HCT116 (cell line): ENCODE measurements around the gene SORCS2. TPM values are rescaled to one million over a fixed set of nuclear protein-coding genes. Genes with fewer than 3 reads are reported as not detected.

Experiments
- ATAC-seq: fragments of 200-7000 bp; cut with Tn5 transposase; 2 replicates; pipeline ENCODE4 v1.9.1; 2020; ENCODE audit warnings: mild to moderate bottlenecking, moderate library complexity
- BruUV-seq: library from RNA; stranded (reverse); fragments of 400-500 nt; replicated peaks from 2 replicates; lab custom pipeline; 2021; lab: Mats Ljungman, UMichigan
- CTCF ChIA-PET: fragments of 300-600 bp; sonication (Branson Sonifier 250); formaldehyde crosslinking; loops from one replicate; lab custom pipeline; 2021; ENCODE audit warnings: antibody characterized with exemption; lab: Charles Lee
- POLR2A ChIA-PET: fragments of 300-600, 350-600 bp; sonication (Branson Sonifier 250); formaldehyde crosslinking; loops from one replicate; lab custom pipeline; 2021; ENCODE audit warnings: antibody characterized with exemption; lab: Charles Lee
- RAD21 ChIA-PET, 2 experiments: fragments of 300-600 bp; sonication (Branson Sonifier 250); formaldehyde crosslinking; loops; one replicate each; lab custom pipeline; 2023; ENCODE audit warnings: low total read pairs in 2 of 2; ENCODE audit not compliant: uncharacterized antibody in 2 of 2, unreplicated experiment in 2 of 2, low non-redundant PET in 1 of 2; lab: Charles Lee
- DNase-seq: peaks from one replicate; pipeline ENCODE4 v3.0.0-alpha.2; 2010; ENCODE audit warnings: low read depth, low spot score
- H2AFZ ChIP-seq: fragments of 200-600 bp; shearing (Covaris generic), sonication (generic); 2 replicates; pipeline ENCODE4 v1.6.1; 2017; ENCODE audit warnings: low read depth, mixed run types, mixed read lengths, antibody characterized with exemption, low read length; ENCODE audit not compliant: poor library complexity, severe bottlenecking
- H3K27ac ChIP-seq: 2 replicates; pipeline ENCODE4 v1.5.1; 2012; ENCODE audit warnings: low read depth, low read length
- H3K27me3 ChIP-seq: fragments of 200-600 bp; sonication (generic); 2 replicates; pipeline ENCODE4 v1.6.1; 2016; ENCODE audit warnings: mixed run types, low read length, mixed read lengths; ENCODE audit not compliant: insufficient read depth
- H3K36me3 ChIP-seq, 2 experiments: fragments of 200-500 bp in 1 of 2; fragments of 200-600 bp in 1 of 2; sonication (Bioruptor generic) in 1 of 2; sonication (generic) in 1 of 2; 2 replicates each; pipeline versions ENCODE4 v1.5.1 to v1.6.1; 2014 to 2016; ENCODE audit warnings: low read length in 2 of 2, inconsistent platforms in 1 of 2, mixed read lengths in 1 of 2, mixed run types in 1 of 2; ENCODE audit not compliant: insufficient read depth in 2 of 2, control insufficient read depth in 1 of 2
- H3K4me1 ChIP-seq, 2 experiments: fragments of 200-600 bp in 1 of 2; sonication (generic) in 1 of 2; 2 replicates each; pipeline versions ENCODE4 v1.5.1 to v1.6.1; 2012 to 2017; ENCODE audit warnings: low read length in 2 of 2, inconsistent platforms in 1 of 2, mild to moderate bottlenecking in 1 of 2, mixed read lengths in 1 of 2, mixed run types in 1 of 2, moderate library complexity in 1 of 2; ENCODE audit not compliant: insufficient read depth in 2 of 2, control insufficient read depth in 1 of 2
- H3K4me2 ChIP-seq: fragments of 200-600 bp; sonication (generic); 2 replicates; pipeline ENCODE4 v1.6.1; 2017; ENCODE audit warnings: mixed run types, low read length, mixed read lengths
- H3K4me3 ChIP-seq, 2 experiments: fragments of 200-600 bp in 1 of 2; sonication (generic) in 1 of 2; replicated peaks in 1 of 2; 2 replicates each; pipeline ENCODE4 v1.5.1; 2011 to 2016; ENCODE audit warnings: low read length in 2 of 2, control low read depth in 1 of 2, low read depth in 1 of 2, mild to moderate bottlenecking in 1 of 2, mixed read lengths in 1 of 2, mixed run types in 1 of 2
- H3K79me2 ChIP-seq: fragments of 200-600 bp; sonication (generic); 2 replicates; pipeline ENCODE4 v1.6.1; 2017; ENCODE audit warnings: mild to moderate bottlenecking, mixed run types, low read length, moderate library complexity, mixed read lengths; ENCODE audit not compliant: insufficient read depth
- H3K9ac ChIP-seq: fragments of 200-600 bp; sonication (generic); 2 replicates; pipeline ENCODE4 v1.6.1; 2016; ENCODE audit warnings: low read length, mixed read lengths
- H3K9me2 ChIP-seq: fragments of 200-600 bp; sonication (generic), shearing (Covaris generic); 2 replicates; pipeline ENCODE4 v1.6.1; 2017; ENCODE audit warnings: mixed run types, mild to moderate bottlenecking, moderate library complexity; ENCODE audit not compliant: insufficient read depth
- H3K9me3 ChIP-seq, 2 experiments: fragments of 200-500 bp in 1 of 2; fragments of 200-600 bp in 1 of 2; sonication (Bioruptor generic) in 1 of 2; sonication (generic) in 1 of 2; 2 replicates each; pipeline ENCODE4 v1.6.1; 2014 to 2017; ENCODE audit warnings: low read length in 2 of 2, mixed read lengths in 2 of 2, inconsistent platforms in 1 of 2, low read depth in 1 of 2, mild to moderate bottlenecking in 1 of 2, mixed run types in 1 of 2, moderate library complexity in 1 of 2; ENCODE audit not compliant: control insufficient read depth in 1 of 2, insufficient read depth in 1 of 2
- H4K20me1 ChIP-seq: fragments of 200-600 bp; sonication (generic), shearing (Covaris generic); 2 replicates; pipeline ENCODE4 v1.6.1; 2017; ENCODE audit warnings: mixed run types, mild to moderate bottlenecking, moderate library complexity; ENCODE audit not compliant: insufficient read depth
- CTCF ChIP-seq, 3 experiments: fragments of 200-600 bp in 1 of 3; sonication (generic) in 1 of 3; IDR thresholded peaks in 2 of 3; conservative IDR thresholded peaks in 1 of 3; 2 replicates each; pipeline ENCODE4 v1.5.1; 2012 to 2017; ENCODE audit warnings: low read depth in 2 of 3, low read length in 2 of 3, antibody characterized with exemption in 1 of 3, borderline replicate concordance in 1 of 3, control low read depth in 1 of 3, mild to moderate bottlenecking in 1 of 3, mixed read lengths in 1 of 3, mixed run types in 1 of 3, moderate library complexity in 1 of 3; ENCODE audit not compliant: insufficient read depth in 1 of 3
- EGR1 ChIP-seq: IDR thresholded peaks from 2 replicates; pipeline ENCODE4 v1.6.1; 2012; ENCODE audit warnings: low read depth
- EZH2phosphoT487 ChIP-seq: fragments of 200-600 bp; IDR thresholded peaks from 2 replicates; pipeline ENCODE4 v1.6.1; 2018; ENCODE audit warnings: antibody characterized with exemption, borderline replicate concordance
- JUND ChIP-seq: IDR thresholded peaks from 2 replicates; pipeline ENCODE4 v1.6.1; 2012
- RAD21 ChIP-seq: IDR thresholded peaks from 2 replicates; pipeline ENCODE4 v1.6.1; 2012; ENCODE audit warnings: low read depth, mild to moderate bottlenecking
- REST ChIP-seq: IDR thresholded peaks from 2 replicates; pipeline ENCODE4 v1.6.1; 2012; ENCODE audit warnings: low read depth
- ZBTB33 ChIP-seq: IDR thresholded peaks from 2 replicates; pipeline ENCODE4 v1.6.1; 2011; ENCODE audit warnings: mild to moderate bottlenecking, low read length, moderate library complexity; ENCODE audit not compliant: insufficient replicate concordance; ENCODE audit errors: extremely low read depth
- intact Hi-C: fragments of 100-400 bp; cut with micrococcal nuclease; formaldehyde crosslinking; loops from 2 replicates; pipeline ENCODE4 v1.10.0; 2022
- total RNA-seq: library from RNA; stranded (reverse); gene quantifications from one replicate; pipeline ENCODE4 v1.2.1, GENCODE V29; 2021; ENCODE audit not compliant: unreplicated experiment

The SORCS2 gene
- total RNA-seq, 1 experiment from 2014 or later, result 0.37 TPM

- H3K36me3 ChIP-seq, result no peaks in the 10 kb centered on the region
- no peak overlapping the region for H3K4me2 ChIP-seq
- H3K4me3 ChIP-seq, result no peak overlapping the region
- TF ChIP-seq RAD21, result no peak
- TF ChIP-seq CTCF (IDR thresholded peaks at IDR 0.05 in 2 of 3, conservative IDR thresholded peaks at IDR 0.05 in 1 of 3; ENCODE audit: borderline replicate concordance in 1 of 3, insufficient read depth in 1 of 3, low read depth in 2 of 3, low read length in 2 of 3), result peak in 1 of 3 experiments; percentile 31; a peak in 1 of 6 replicates
- H2AFZ ChIP-seq, result no peak overlapping the region
- no peak for DNase-seq
- ChIA-PET POLR2A (no interaction called here), RAD21 (no interaction called here), CTCF (no interaction called here)
- no peak overlapping the region for H3K9ac ChIP-seq
- ATAC-seq, result no peak
- intact Hi-C loops, result no loop called here
- H4K20me1 ChIP-seq, result no peaks in the 10 kb centered on the region
- H3K9me3 ChIP-seq, result no peaks in the 10 kb centered on the region
- H3K27ac ChIP-seq, result no peak overlapping the region
- no peaks in the 10 kb centered on the region for H3K4me1 ChIP-seq
- no peaks in the 10 kb centered on the region for H3K9me2 ChIP-seq
- H3K27me3 ChIP-seq, result peaks cover 6% of the 10 kb centered on the region; the same call in 1 of the 2 replicates
- BruUV-seq, result no TSS peak
- no peaks in the 10 kb centered on the region for H3K79me2 ChIP-seq
Observed at GRCh38 chr4:7526491-7526890, 334.2 kb downstream of the SORCS2 start.

- intact Hi-C loops, result no loop called here
- ATAC-seq (no peak), DNase-seq (no peak)
- Histone ChIP-seq H3K36me3 (no peaks in the 10 kb centered on the region), H3K4me3 (no peak overlapping the region), H3K4me2 (no peak overlapping the region), H3K9ac (no peak overlapping the region), H3K27ac (no peak overlapping the region), H3K4me1 (no peaks in the 10 kb centered on the region), H3K79me2 (no peaks in the 10 kb centered on the region), H3K27me3 (peaks cover 6% of the 10 kb centered on the region; the same call in 1 of the 2 replicates), H3K9me3 (no peaks in the 10 kb centered on the region), H4K20me1 (no peaks in the 10 kb centered on the region), H3K9me2 (no peaks in the 10 kb centered on the region), H2AFZ (no peak overlapping the region)
- CTCF ChIA-PET, result no interaction called here
- TF ChIP-seq RAD21, result no peak
- no peak for TF ChIP-seq REST
- no peak for TF ChIP-seq ZBTB33
- no peak for TF ChIP-seq EZH2phosphoT487
- TF ChIP-seq EGR1, result no peak
- TF ChIP-seq JUND, result no peak
- BruUV-seq, result no TSS peak
- RAD21 ChIA-PET, result no interaction called here
- POLR2A ChIA-PET, result no interaction called here
Observed at GRCh38 chr4:7526929-7527535, 334.7 kb downstream of the SORCS2 start.
